Gastrocnemius medialis (tissue), 4 donors: ENCODE data around the gene OR7C1.

Experiments used
- CTCF ChIP-seq, 5 experiments: fragments of 450-650 bp in 3 of 5; fragments of 200-600 bp in 2 of 5; sonication (generic) in 2 of 5; IDR thresholded peaks in 4 of 5; conservative IDR thresholded peaks in 1 of 5; 1 replicate in 4 of 5; 2 replicates in 1 of 5; pipeline ENCODE4 v1.5.1; 2016 to 2019; ENCODE audit warnings: antibody characterized with exemption in 5 of 5, mild to moderate bottlenecking in 3 of 5, moderate library complexity in 3 of 5
- POLR2A ChIP-seq, 2 donors: fragments of 450-650 bp; IDR thresholded peaks; one replicate each; pipeline ENCODE4 v1.6.1; 2017; ENCODE audit warnings: antibody characterized with exemption in 2 of 2, mild to moderate bottlenecking in 2 of 2, moderate library complexity in 2 of 2

- no peak for TF ChIP-seq CTCF (IDR thresholded peaks at IDR 0.05 in 4 of 5, conservative IDR thresholded peaks at IDR 0.05 in 1 of 5)
- TF ChIP-seq POLR2A (IDR thresholded peaks at IDR 0.05): no peak
Observed at GRCh38 chr19:14818588-14818987, 16.4 kb downstream of the OR7C1 start.
